ENCODE measurements around the gene METTL16. TPM values are rescaled to one million over a fixed set of nuclear protein-coding genes. Genes with fewer than 3 reads are reported as not detected.
"Not testable (repeated sequence)": the region's sequence is repeated elsewhere in the genome, so short reads cannot be mapped to it uniquely, and the experiment has no call there.

Gene METTL16
- total RNA-seq, 1 donor from 2014 or later = 32.0 TPM

DNA sequence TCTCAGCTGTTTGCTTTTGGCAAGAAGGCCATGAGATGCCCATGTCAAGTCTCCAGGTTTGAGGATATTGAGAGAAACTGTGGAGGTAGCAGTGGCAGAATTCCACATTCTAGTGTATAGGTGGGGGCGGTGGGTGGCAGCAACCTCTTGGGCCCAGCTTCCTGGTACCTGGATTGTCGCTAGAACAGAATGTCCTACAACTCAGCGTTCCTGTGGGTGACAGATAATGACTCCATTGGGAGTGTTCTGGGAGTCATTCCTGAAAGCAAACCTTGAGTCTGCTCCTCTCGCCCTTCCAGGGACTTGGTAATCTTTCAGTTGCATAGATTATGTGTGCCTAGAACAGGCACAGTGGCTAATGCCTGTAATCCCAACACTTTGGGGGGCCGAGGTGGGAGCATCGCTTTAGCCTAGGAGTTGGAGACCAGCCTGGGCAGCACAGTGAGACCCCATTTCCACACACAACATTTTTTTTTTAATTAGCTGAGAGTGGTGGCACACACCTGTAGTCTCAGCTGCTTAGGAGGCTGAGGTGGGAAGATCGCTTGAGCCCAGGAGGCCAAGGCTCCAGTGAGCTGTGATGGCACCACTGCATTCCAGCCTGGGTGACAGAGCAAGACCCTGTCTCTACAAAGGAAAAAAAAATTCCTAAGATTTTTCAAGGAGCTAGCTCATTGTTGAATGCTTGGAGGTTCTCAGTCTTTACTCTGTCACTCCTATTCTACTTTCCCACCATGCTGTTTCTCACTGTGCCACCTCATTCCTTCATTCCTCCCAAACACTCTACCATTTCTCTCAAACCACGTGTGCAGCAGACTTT is 37.9 kb upstream of the METTL16 start:
- ATAC-seq (peak in 1 of 2 donors; percentile 25), DNase-seq (no peak)
- H3K27me3 ChIP-seq (ENCODE audit: low read depth) = no peaks in the 10 kb centered on the region
- no peak overlapping the region for H3K4me3 ChIP-seq
- no peaks in the 10 kb centered on the region for H3K9me3 ChIP-seq
- no peaks in the 10 kb centered on the region for H3K36me3 ChIP-seq
- H3K27ac ChIP-seq = no peak overlapping the region
- TF ChIP-seq, protein P1, sequence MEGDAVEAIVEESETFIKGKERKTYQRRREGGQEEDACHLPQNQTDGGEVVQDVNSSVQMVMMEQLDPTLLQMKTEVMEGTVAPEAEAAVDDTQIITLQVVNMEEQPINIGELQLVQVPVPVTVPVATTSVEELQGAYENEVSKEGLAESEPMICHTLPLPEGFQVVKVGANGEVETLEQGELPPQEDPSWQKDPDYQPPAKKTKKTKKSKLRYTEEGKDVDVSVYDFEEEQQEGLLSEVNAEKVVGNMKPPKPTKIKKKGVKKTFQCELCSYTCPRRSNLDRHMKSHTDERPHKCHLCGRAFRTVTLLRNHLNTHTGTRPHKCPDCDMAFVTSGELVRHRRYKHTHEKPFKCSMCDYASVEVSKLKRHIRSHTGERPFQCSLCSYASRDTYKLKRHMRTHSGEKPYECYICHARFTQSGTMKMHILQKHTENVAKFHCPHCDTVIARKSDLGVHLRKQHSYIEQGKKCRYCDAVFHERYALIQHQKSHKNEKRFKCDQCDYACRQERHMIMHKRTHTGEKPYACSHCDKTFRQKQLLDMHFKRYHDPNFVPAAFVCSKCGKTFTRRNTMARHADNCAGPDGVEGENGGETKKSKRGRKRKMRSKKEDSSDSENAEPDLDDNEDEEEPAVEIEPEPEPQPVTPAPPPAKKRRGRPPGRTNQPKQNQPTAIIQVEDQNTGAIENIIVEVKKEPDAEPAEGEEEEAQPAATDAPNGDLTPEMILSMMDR (IDR thresholded peaks at IDR 0.05) = no peak
- intact Hi-C loops (cut with DNase I) = no loop called here
- H3K4me1 ChIP-seq = no peaks in the 10 kb centered on the region

DNA sequence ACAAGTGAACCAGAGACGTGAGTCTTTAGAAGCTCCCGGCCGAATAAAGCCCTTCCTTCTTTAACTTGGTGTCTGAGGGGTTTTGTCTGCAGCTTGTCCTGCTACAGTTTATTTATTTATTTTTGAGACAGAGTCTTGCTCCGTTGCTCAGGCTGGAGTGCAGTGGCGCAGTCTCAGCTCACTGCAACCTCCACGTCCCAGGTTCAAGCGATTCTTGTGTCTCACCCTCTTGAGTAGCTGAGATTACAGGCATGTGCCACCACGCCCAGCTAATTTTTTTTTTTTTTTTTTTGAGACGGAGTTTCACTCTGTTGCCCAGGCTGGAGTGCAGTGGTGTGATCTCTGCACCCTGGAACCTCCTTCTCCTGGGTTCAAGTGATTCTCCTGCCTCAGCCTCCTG is 36.3 kb upstream of the METTL16 start:
- H3K9me3 ChIP-seq; intact Hi-C loops (cut with DNase I); H3K36me3 ChIP-seq; H3K27me3 ChIP-seq (ENCODE audit: low read depth); H3K4me1 ChIP-seq; H3K4me3 ChIP-seq: not testable (repeated sequence)
- ATAC-seq = peak; percentile 68 to 70
- peak overlapping the region; percentile 31 for H3K27ac ChIP-seq
- DNase-seq = peak; percentile 49

DNA sequence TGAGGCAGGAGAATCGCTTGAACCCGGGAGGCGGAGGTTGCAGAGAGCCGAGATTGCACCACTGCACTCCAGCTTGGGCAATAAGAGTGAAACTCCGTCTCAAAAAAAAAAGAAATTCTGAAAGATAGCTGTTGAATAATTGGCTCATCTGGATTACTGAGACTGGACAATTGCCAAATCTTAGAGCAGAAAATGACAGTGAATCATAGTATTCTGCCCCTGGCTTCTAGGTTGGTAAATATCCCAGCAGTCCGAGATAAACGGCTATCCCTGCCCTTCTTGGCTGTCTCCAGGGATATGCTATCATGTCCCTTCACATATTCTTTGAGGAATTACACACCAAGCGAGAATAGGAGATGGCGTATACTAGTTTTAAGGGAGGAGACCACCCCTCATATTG is 35.5 kb upstream of the METTL16 start:
- no peak overlapping the region for H3K27ac ChIP-seq
- H3K9me3 ChIP-seq = no peaks in the 10 kb centered on the region
- no peak overlapping the region for H3K4me3 ChIP-seq
- H3K4me1 ChIP-seq = no peaks in the 10 kb centered on the region
- DNase-seq (no peak), ATAC-seq (no peak)
- no peaks in the 10 kb centered on the region for H3K36me3 ChIP-seq
- TF ChIP-seq, protein P1 (IDR thresholded peaks at IDR 0.05) = no peak
- intact Hi-C loops (cut with DNase I) = no loop called here
- H3K27me3 ChIP-seq (ENCODE audit: low read depth) = no peaks in the 10 kb centered on the region

DNA sequence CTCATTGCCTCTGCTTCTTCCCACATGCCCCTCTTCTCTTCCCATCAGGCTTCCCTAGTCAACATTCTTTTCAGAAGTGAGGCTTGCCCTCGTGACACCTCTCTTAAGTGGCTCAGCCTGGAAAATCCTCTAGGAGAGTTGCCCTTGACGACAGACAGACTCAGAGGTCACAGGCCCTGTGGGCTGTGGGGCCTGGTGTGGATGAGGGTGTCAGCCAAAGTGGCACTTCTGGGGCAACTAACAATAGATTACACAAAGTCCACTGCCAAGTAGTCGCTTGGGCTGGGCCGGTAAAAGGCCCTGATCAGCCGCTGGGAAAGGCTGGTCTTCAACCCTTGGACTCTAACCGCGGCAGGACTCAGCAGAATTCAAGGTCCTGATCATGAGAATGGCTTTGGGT is 33.7 kb upstream of the METTL16 start:
- intact Hi-C loops (cut with DNase I) = no loop called here
- Histone ChIP-seq H3K27ac (peak overlapping the region; percentile 60), H3K27me3 (ENCODE audit: low read depth) (no peaks in the 10 kb centered on the region), H3K36me3 (no peaks in the 10 kb centered on the region), H3K4me3 (no peak overlapping the region), H3K9me3 (no peaks in the 10 kb centered on the region), H3K4me1 (no peaks in the 10 kb centered on the region)
- TF ChIP-seq, protein P1 (IDR thresholded peaks at IDR 0.05) = no peak
- DNase-seq (peak; percentile 73), ATAC-seq (peak; percentile 91 to 93)

DNA sequence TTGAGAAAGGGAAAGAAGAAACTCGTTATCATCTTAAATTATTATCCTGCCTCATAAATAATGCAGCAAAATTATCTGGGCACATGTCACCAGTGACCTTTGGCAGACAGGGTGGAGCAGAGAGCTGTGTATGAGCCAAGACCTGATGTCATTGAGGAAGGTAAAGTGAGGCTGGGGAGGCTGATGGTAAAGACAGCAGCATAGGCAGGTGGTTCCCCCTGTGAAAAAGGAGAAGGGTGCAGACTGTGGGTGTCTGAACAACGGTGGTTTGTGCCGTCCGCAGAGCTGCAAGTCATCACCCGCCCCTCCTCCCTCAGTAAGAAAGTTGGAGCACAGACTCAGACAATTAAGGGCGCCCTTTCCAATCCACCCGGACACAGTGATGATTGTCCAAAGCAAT is 30.8 kb upstream of the METTL16 start:
- Histone ChIP-seq H3K4me1 (no peaks in the 10 kb centered on the region), H3K9me3 (no peaks in the 10 kb centered on the region), H3K27ac (no peak overlapping the region), H3K36me3 (no peaks in the 10 kb centered on the region), H3K4me3 (no peak overlapping the region), H3K27me3 (ENCODE audit: low read depth) (no peaks in the 10 kb centered on the region)
- intact Hi-C loops (cut with DNase I) = no loop called here
- no peak for DNase-seq
- TF ChIP-seq, protein P1 (IDR thresholded peaks at IDR 0.05) = no peak
- no peak for ATAC-seq

DNA sequence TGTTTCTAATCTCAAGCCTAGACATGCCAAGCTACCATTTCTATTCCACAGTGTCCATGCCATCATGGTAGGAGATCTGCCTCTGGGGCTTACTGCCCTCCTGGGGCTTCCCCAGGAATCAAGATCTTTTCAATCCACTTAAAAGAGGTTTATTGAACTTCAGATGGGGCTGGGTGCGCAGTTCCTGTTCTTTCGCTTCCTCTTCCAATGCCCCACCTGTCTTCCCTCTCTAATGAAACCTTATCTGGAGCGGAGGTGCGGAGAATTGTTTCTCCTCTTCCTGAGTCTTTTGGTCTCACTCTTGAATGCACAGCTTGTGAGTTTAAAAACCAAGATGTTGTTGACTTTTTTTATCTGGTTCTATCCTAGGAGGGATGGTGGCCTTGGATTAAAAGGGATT is 30.4 kb upstream of the METTL16 start:
- H3K9me3 ChIP-seq = no peaks in the 10 kb centered on the region
- no peaks in the 10 kb centered on the region for H3K27me3 ChIP-seq (ENCODE audit: low read depth)
- TF ChIP-seq, protein P1 (IDR thresholded peaks at IDR 0.05) = no peak
- ATAC-seq (no peak), DNase-seq (no peak)
- H3K4me1 ChIP-seq = no peaks in the 10 kb centered on the region
- intact Hi-C loops (cut with DNase I) = no loop called here
- no peaks in the 10 kb centered on the region for H3K36me3 ChIP-seq
- no peak overlapping the region for H3K4me3 ChIP-seq
- H3K27ac ChIP-seq = no peak overlapping the region

DNA sequence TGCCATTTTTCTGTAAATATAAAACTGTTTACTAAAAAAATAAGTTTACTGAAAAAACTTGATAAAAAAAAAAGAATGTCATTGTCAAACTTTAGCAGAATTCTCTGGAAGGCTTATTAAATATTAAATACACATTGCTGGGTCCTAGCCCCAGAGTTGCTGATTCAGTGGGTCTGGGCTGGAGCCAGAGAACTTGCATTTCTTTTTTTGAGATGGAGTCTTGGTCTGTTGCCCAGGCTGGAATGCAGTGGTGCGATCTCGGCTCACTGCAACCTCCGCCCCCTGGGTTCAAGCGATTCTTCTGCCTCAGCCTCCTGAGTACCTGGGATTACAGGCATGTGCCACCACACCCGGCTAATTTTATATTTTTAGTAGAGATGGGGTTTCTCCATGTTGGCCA is 25.9 kb upstream of the METTL16 start:
- ATAC-seq; H3K27ac ChIP-seq; H3K4me1 ChIP-seq; H3K36me3 ChIP-seq; H3K4me3 ChIP-seq; DNase-seq; H3K27me3 ChIP-seq (ENCODE audit: low read depth); intact Hi-C loops (cut with DNase I); H3K9me3 ChIP-seq: not testable (repeated sequence)
